ENCODE measurements around the gene PGAP2. TPM values are rescaled to one million over a fixed set of nuclear protein-coding genes. Genes with fewer than 3 reads are reported as not detected.
A peak's percentile ranks its signal among the peaks of the same experiment; 100 is the strongest.
"Not testable (repeated sequence)": the region's sequence is repeated elsewhere in the genome, so short reads cannot be mapped to it uniquely, and the experiment has no call there.

PGAP2 gene
- 20.8 TPM for total RNA-seq

DNA sequence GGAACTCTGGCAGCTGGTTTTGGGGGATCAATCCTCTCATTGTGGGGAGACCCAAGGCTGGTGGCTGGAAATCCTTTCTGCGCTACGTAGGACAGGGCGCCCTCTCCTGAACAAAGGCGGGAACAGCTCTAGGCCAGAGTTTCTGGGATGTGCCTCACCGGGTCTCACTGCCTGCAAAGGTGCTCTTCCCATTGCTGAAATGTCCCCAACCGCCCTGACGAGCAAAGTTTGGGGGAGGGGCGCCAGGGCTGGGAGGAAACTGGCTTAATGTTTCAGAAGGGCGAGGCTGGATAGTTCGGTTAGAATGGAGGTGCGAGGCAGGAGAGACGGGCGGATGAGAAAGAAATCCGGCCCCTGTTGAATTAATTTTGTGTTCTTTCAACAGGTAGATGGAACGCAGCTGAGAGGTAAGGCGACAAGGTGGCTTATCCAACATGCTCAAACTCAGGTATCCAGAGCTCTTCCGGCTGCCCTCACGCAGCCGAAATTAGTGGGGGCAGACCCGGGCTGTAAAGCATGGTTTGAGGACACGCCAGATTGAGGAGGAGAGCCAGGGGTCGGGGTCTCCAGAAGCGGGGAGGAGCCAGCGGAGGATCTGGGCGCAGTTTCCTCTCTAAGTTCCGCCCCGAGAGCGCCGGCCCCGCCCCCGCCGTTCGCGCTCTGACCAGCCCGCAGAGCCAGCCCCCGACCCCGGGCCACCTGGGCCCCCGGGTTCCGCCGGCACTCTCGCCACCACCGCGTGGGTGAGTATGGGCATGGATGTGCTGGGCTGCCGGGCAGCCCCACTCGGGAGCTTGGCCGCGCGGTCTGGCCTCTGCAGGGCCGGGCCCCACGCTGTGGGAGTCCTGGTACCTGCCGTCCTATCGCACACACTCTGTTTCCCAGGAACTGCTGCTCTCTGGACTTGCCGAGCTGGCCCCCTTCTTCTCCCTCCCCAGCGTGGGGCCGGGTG is at the start of gene PGAP2:
TSS of gene PGAP2 (plus strand) at position 652 of the 952 bp plus-strand sequence. CDS start 2,700 bp downstream, outside the sequence.
- DNase-seq (ENCODE audit: low spot score): peak; percentile 78
- peak; percentile 83 for ATAC-seq

DNA sequence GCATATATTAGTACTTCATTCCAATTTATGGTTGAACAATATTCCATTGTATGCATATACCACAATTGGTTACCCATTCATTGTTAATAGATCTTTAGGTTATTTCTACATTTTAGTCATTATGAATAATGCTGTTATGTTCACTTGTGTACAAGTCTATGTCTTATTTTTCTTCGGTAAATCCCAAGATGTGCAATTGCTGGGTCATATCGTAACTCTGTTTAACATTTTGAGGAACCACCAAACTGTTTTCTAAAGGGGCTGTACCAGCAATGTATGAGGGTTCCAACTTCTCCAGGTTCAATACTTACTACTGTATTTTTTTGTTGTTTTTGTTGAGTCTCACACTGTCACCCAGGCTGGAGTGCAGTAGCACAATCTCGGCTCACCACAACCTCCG is 44.1 kb upstream of the PGAP2 start:
- no peak for ATAC-seq

DNA sequence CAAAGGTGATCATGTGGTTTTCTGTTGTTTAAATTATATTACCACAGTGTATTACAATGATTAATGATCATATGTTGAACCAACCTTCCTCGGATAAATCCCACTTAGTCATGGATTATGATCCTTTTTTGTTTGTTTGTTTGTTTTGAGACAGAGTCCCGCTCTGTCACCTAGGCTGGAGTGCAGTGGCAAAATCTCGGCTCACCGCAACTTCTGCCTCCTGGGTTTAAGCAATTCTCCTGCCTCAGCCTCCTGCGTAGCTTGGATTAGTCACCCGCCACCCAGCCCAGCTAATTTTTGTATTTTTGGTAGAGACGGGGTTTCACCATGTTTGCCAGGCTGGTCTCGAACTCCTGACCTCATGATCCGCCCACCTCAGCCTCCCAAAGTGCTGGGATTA is 41.5 kb upstream of the PGAP2 start:
- ATAC-seq; DNase-seq (ENCODE audit: low spot score): not testable (repeated sequence)

More for the DNA sequence above, 44.1 kb upstream of the PGAP2 start:
- no peak for DNase-seq (ENCODE audit: low spot score)

DNA sequence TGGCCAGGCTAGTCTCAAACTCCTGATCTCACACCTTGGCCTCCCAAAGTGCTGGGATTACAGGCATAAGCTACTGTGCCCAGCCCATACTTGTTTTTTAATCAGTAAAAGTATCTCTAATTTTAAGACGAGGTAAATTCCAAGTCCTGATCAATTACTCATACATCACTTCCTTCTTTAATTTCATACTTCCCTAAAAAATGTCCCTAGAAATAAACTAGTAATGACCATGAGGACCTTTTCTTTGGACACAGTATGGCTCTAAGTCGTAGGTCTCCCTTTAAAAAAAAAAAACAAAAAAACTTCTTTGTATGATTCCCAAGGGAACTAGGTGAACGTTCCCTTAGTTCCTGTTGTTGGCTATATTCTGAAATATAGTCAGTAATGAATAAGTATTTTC is 40.8 kb upstream of the PGAP2 start:
- DNase-seq (ENCODE audit: low spot score) (no peak), ATAC-seq (no peak)

DNA sequence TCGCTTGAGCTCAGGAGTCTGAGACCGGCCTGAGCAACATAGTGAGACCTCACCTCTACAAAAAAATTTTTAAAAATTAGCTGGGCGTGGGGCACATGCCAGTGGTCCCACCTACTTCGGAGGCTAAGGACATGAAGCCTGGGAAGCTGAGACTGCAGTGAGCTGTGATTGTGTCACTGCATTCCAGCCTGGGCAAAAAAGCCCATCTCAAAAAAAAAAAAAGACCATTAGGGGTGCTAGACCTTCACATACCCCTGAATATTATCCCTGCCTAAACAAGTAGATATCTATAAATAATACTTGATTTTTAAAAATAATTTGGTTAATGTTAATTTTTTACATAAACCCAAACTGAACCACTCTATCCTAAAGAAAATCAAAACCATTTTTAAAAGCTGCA is 35.2 kb upstream of the PGAP2 start:
- ATAC-seq (no peak), DNase-seq (ENCODE audit: low spot score) (no peak)

DNA sequence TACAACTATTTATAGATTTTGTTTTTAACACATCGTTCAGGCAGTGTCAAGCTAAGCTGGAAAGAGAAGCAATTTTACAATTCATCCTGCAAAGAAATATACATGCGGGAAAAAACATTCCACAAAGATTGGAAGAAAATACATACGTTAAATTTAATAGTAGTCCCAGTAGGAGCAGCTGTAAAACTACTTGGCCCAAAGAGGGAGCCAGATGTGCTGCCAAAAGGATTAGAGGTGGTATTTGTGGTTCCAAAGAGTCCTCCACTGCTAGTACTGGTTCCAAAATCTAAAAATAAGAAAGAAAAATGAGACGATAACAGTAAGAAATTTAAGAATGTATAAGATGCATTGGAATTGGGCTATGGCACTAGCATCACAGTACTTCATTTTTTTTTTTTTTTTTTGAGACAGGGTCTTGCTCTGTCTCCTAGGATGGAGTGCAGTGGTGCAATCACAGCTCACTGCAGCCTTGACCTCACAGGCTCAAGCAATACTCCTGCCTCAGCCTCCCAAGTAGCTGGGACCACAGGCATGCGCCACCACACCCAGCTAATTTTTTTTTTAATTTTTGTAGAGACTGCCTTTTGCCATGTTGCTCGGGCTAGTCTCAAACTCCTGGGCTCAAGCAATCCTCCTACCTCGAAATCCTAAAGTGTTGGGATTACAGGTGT is 32.5 kb upstream of the PGAP2 start:
- DNase-seq (ENCODE audit: low spot score) (no peak), ATAC-seq (no peak)

DNA sequence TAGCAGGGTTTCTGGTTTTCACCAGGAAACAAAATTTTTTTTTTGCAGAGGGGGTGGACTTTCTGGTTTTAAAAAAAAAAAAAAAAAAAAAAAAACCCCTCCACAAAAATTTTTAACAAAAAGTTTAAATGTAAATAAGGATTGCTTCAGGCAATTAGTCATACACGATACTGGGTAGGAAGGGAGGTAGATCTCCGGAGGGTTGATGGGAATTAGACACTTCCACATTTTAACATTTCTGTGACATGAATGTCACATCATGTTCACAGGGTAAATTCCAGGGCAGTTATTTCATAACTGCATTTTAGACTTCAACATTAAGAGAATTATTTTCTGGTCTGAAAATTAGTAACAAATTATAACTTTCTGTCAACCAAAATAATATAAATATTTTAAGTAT is 26.9 kb upstream of the PGAP2 start:
- no peak for ATAC-seq
- no peak for DNase-seq (ENCODE audit: low spot score)

DNA sequence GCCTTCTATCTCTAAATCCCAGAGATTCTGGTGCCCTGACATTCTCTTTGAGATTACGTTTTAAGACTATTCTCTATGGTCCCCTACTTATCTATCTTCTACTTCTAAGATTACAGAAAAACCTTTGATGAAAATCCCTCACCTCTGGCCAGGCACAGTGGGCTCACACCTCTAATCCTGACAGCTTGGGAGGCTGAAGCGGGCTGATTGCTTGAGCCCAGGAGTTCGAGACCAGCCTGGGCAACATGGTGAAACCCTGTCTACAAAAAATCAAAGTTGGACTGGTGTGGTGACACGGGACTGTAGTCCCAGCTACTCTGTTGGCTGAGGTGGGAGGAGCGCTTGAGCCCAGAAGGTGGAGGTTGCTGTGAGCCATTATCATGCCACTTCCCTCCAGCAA is 25.4 kb upstream of the PGAP2 start:
- ATAC-seq (no peak), DNase-seq (ENCODE audit: low spot score) (no peak)

DNA sequence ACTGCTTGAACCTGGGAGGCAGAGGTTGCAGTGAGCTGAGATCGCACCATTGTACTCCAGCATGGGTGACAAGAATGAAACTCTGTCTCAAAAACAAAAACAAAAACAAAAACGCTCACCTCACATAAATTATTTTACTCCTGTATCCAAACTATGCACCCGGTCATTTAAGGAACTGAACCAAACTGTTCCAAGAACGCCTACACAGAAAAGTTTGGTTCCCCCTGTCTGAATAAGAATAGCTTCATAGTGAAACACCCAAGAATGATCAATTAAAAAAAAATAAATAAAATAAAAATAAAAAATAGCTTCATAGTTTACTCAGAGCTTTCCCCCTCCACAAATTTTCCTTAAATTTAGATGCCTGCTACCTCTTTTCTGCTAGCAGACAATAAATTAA is 24.7 kb upstream of the PGAP2 start:
- ATAC-seq (no peak), DNase-seq (ENCODE audit: low spot score) (no peak)

DNA sequence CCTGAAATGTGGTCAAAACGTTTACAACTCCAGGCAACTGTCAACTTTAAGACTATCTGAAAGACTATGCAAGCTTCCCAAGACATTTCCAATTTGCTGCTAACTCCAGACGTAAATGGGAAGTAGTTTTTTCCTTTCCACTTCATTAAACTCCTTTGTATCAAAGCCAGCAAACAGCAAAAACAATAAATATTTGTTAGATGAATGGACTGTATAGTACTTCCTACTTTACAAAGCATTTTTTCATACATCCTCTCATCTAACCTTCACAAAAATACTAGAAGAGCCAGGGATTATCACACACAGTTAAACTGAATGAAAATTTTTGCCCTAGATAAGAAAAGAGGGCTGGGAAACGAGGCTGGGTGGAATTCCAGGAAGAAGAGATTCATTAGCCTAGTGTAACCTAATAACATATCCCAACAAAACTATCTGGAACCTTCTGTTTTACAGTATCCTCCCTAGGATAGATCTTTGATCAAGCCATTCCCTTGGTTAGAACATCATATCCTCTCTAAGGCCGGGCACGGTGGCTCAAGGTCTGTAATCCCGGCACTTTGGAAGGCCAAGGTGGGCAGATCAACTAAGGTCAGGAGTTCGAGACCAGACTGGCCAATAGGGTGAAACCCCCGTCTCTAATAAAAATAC is 21.5 kb upstream of the PGAP2 start:
- no peak for ATAC-seq
- DNase-seq (ENCODE audit: low spot score): no peak

DNA sequence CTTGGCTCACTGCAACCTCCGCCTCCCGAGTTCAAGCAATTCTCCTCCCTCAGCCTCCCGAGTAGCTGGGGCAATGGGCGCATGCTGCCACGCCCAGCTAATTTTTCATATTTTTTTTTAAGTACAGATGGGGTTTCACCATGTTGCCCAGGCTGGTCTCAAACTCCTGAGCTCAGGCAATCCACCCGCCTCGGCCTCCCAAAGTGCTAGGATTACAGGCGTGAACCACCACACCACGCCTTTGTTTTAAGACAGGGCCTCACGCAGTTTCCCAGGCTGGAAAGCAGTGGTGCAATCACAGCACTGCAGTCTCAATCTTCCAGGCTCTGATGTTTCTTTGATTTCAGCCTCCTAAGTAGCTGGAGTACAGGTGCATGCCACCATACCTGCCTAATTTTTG is 14.0 kb upstream of the PGAP2 start:
- ATAC-seq; DNase-seq (ENCODE audit: low spot score): not testable (repeated sequence)

DNA sequence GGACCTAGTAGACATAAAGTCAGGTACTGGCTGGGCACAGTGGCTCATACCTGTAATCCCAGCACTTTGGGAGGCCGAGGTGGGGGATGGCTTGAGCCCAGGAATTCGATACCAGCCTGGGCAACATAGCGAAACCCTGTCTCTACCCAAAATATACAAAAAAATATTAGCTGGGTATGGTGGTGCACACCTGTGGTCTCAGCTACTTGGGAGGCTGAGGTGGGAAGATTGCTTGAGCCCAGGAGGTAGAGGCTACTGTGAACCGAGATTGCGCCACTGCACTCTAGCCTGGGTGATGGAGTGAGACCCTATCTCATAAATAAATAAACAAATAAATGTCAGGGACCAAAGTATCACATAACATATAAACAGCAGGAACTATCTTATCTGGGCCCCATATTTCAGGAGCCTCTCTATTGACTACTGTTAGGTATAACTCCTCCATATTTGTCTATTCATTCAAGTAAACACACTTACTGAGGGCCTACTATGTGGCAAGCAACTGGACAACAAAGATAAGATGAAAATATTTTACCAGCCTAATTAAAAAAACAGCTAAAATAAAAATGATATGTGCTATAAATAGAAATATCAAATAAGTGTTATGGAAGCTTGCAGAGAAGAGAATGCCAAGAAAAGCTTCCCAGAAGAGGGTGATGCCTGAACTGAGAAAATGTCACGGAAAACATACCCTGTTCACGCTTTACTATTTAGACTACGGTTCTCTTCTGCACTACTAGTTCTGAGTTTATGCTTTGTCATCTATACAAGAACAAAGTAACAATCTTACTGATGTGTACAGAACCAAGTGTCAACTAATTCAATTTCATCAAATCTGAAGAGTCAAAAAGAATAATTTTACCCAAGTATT is 13.0 kb upstream of the PGAP2 start:
- no peak for DNase-seq (ENCODE audit: low spot score)
- ATAC-seq: no peak

DNA sequence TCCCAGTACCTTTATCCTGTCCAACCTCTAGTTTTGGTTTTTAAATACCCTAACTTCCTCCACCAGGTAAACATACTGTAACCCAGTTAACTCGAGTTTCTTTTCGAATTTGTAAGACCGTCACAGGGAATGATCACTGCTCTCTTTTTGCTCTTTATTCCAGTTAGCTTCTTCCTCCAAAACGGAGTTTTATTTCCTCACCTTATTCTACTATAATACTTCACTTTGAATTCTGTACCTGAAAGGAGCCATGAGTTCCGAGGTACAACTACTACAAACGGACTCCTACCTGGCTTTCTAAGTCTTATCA is 12.4 kb upstream of the PGAP2 start:
- no peak for ATAC-seq
- DNase-seq (ENCODE audit: low spot score): no peak

DNA sequence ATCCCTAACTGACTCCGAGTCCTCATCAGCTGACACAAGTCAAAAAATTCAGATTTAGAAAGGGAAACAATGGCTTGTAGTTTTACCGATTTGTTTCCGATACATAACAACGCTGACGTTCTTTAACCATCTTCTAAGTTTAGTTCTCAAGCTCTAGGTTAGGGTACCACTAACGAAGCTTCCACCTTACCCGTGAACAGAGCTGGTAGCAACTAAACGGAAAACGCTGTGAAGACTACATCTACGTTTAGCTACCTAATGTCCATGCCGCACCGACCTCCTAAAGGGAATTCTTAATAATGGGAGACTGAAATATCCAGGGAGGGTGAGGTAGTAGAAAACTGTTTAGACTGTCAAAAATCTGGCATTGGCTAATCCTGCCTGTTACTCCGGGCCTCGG is 12.0 kb upstream of the PGAP2 start:
- no peak for ATAC-seq
- DNase-seq (ENCODE audit: low spot score): no peak

DNA sequence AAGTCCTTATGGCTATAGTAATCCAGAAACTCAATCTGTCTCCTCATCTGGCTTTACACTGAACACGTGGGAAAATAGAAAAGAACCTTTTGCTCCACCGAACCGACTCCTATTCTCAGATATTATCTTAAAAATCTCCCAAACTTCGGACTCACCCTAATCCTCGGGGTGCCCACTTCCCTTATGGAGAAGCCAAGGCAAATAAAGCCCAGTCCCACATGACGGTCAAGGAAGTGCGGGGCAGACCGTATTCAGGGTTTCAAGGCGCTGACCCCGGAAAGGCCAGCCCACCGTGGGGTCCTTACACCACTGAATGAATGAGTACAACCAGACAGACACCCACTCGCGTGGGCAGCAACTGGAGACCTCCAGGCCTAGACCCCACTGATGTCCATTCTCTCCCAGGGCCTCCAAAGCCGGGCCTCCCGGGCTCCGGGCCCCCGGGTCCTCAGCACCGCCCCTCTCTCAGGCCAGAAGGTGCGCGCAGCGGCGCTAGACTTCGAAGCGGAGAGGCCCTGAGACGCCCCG is 11.5 kb upstream of the PGAP2 start:
- peak; percentile 39 for ATAC-seq
- no peak for DNase-seq (ENCODE audit: low spot score)

DNA sequence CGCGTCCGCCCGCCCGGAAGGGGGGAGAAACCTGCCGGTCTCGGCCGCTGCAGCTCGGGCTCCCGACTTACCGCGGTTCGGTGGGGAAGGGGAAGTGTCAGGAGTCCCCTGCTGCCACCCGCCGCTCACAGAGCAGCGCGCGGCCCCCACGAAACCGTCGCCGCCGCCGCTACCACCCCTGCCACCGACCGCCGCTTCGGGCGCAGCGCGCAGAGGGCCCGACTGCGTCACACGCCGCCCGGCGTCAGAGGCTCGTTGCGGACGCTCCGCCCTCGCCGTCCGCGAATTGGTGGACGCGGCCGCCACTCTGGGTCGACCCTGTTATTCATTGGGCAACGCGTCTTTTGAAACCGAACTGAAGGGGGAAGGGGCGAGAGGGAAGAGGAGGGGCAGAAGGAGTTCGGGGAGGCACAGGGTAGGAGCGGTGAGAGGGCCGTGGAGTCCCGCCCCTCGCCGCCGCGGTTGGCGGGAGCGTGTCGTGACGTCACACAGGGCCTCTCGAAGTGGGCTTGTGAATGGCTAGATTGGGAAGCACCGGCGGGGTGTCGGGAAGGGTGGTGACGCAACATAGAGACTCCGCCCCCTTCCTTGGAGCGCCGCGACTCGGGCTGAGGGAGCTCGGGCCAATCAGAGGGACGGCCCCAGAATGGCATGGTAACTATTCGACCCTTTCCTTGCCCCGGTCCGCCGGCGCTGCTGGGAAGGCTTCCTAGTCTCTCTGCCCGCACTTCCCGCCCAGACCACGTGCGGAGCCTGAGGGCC is 10.8 kb upstream of the PGAP2 start, which contains the start of gene NUP98:
TSS of gene NUP98 (minus strand) at position 226 of the 762 bp plus-strand sequence. CDS start 15,437 bp downstream, outside the sequence.
- peak; percentile 94 for ATAC-seq
- peak; percentile 100 for DNase-seq (ENCODE audit: low spot score)

DNA sequence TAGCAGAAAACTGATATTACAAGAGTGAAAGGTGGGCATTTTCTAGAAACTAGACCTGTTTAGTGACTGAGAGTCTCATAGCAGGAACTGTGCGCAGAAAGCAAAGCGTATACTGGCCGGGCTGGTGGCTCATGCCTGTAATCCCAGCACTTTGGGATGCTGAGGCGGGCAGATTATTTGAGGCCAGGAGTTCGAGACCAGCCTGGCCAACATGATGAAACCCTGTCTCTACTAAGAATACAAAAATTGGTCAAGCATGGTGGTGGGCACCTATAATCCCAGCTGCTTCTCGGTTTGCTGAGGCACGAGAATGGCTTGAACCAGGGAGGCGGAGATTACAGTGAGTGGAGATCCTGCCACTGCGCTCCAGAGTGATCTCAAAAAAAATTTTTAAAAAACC is 9.2 kb upstream of the PGAP2 start:
- DNase-seq (ENCODE audit: low spot score) (no peak), ATAC-seq (no peak)

DNA sequence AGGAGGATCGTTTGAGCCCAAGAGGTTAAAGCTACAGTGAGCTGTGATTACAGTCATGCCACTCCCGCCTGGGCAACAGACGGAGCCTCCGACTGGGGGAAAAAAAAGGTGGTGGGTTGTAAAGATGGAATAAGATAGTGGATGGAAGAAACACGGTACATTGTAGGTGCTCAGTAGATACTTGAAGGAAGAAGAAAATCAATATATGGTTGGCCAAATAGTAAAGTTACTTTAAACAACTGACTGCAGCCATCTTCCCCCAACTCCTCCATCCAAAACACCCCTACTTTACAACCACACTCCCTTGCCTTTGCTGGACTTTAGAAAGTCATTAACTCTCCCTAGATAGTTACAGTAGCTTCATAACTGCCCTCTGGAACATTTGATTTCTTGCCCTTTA is 8.5 kb upstream of the PGAP2 start:
- DNase-seq (ENCODE audit: low spot score): no peak
- ATAC-seq: no peak

DNA sequence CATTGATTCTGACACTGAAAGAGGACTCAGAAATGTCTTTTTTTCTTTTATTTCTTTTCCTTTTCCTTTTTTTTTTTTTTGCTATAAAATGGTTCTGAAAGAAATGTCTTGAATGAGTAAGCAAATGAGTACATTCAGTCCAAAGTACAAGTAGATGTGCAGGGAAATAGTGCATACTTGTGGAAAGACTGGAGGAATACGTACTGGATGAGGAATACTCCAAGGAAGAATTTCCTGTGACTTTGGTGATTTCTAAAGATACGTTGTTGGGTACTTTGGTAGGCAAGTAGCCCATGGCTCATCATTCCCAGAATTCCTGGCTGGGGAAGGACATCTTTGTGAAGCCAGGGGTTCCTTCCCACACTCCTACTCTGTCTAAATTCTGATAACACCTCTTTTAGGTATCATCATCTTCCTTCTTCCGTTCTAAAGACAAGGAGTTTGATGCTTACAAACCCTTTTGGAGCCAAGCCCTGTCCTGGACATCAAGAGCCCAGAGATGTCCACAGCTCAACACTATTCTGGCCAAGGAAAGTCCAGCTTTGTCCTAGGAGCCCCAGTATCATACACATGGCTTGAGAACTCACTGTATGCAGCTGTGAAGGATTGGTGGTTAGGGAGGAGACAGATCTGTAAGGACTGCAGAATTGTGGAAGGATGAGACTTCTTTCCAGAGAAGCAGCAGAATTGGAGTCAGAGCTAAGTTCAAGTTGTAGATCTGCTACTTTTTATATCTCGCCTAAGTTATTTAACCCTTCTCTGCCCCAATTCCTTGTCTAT is 6.2 kb upstream of the PGAP2 start:
- ATAC-seq (no peak), DNase-seq (ENCODE audit: low spot score) (no peak)
